Stomach smooth muscle (tissue), 2 donors: Measurements from ENCODE around the gene MBLAC1.

Experiments
- H3K27ac ChIP-seq: one replicate; pipeline ENCODE4 v1.7.0; 2013; ENCODE audit warnings: mild to moderate bottlenecking, low read length, inconsistent platforms
- H3K27me3 ChIP-seq, 2 donors: one replicate each; pipeline ENCODE4 v1.7.0; 2013; ENCODE audit warnings: low read length in 2 of 2; ENCODE audit not compliant: insufficient read depth in 2 of 2, control insufficient read depth in 1 of 2
- H3K36me3 ChIP-seq, 2 donors: one replicate each; pipeline ENCODE4 v1.7.0; 2013; ENCODE audit warnings: low read length in 2 of 2; ENCODE audit not compliant: control insufficient read depth in 2 of 2, insufficient read depth in 2 of 2
- H3K4me1 ChIP-seq: one replicate; pipeline ENCODE4 v1.7.0; 2013; ENCODE audit warnings: low read length; ENCODE audit not compliant: control insufficient read depth, insufficient read depth
- H3K4me3 ChIP-seq, 2 donors: one replicate each; pipeline ENCODE4 v1.7.0; 2013; ENCODE audit warnings: low read length in 2 of 2
- H3K9ac ChIP-seq, 2 donors: one replicate each; pipeline ENCODE4 v1.7.0; 2013; ENCODE audit warnings: low read length in 2 of 2, mild to moderate bottlenecking in 1 of 2
- H3K9me3 ChIP-seq, 2 donors: one replicate each; pipeline ENCODE4 v1.7.0; 2013; ENCODE audit warnings: low read length in 2 of 2; ENCODE audit not compliant: control insufficient read depth in 2 of 2
- donor health status: healthy.
- donor health status: Pancreatic carcinoma.

The MBLAC1 gene

GRCh38 chr7:100166317-100166940, 39.7 kb downstream of the MBLAC1 start:
- peaks cover 16% of the 10 kb centered on the region for H3K4me1 ChIP-seq
- no peak overlapping the region for H3K4me3 ChIP-seq
- H3K36me3 ChIP-seq, result no peaks in the 10 kb centered on the region
- H3K9ac ChIP-seq, result no peak overlapping the region
- H3K9me3 ChIP-seq, result no peaks in the 10 kb centered on the region
- H3K27me3 ChIP-seq, result peaks cover 8 to 12% of the 10 kb centered on the region in 2 donors
- H3K27ac ChIP-seq, result no peak overlapping the region

GRCh38 chr7:100166970-100167911, 40.5 kb downstream of the MBLAC1 start:
- Histone ChIP-seq H3K4me1 (peaks cover 21% of the 10 kb centered on the region), H3K4me3 (peak overlapping the region in 1 of 2 donors; percentile 75), H3K36me3 (no peaks in the 10 kb centered on the region), H3K9ac (peak overlapping the region in 1 of 2 donors; percentile 74), H3K27ac (peak overlapping the region; percentile 11), H3K27me3 (peaks cover 14 to 16% of the 10 kb centered on the region in 2 donors), H3K9me3 (no peaks in the 10 kb centered on the region)

GRCh38 chr7:100167912-100168323, 41.2 kb downstream of the MBLAC1 start:
- peaks cover 14 to 16% of the 10 kb centered on the region in 2 donors for H3K27me3 ChIP-seq
- H3K4me1 ChIP-seq, result peaks cover 21% of the 10 kb centered on the region
- no peaks in the 10 kb centered on the region for H3K9me3 ChIP-seq
- peak overlapping the region; percentile 11 for H3K27ac ChIP-seq
- H3K9ac ChIP-seq, result peak overlapping the region; percentile 62 to 74
- peak overlapping the region; percentile 75 to 81 for H3K4me3 ChIP-seq
- no peaks in the 10 kb centered on the region for H3K36me3 ChIP-seq

- Histone ChIP-seq H3K4me3 (no peak overlapping the region), H3K9me3 (no peaks in the 10 kb centered on the region), H3K9ac (no peak overlapping the region), H3K27me3 (peaks cover 12 to 16% of the 10 kb centered on the region in 2 donors), H3K27ac (no peak overlapping the region), H3K36me3 (no peaks in the 10 kb centered on the region), H3K4me1 (peaks cover 21% of the 10 kb centered on the region)
Observed at GRCh38 chr7:100169147-100169850, 42.5 kb downstream of the MBLAC1 start.

- Histone ChIP-seq H3K36me3 (no peaks in the 10 kb centered on the region), H3K4me3 (no peak overlapping the region), H3K4me1 (peaks cover 21% of the 10 kb centered on the region), H3K9ac (no peak overlapping the region), H3K9me3 (no peaks in the 10 kb centered on the region), H3K27me3 (peaks cover 12 to 16% of the 10 kb centered on the region in 2 donors), H3K27ac (no peak overlapping the region)
Observed at GRCh38 chr7:100170101-100170897, 43.5 kb downstream of the MBLAC1 start.

GRCh38 chr7:100171087-100171681, 44.4 kb downstream of the MBLAC1 start:
- Histone ChIP-seq H3K27me3 (peaks cover 12 to 16% of the 10 kb centered on the region in 2 donors), H3K27ac (no peak overlapping the region), H3K9ac (no peak overlapping the region)

GRCh38 chr7:100171840-100172239, 45.1 kb downstream of the MBLAC1 start:
- no peaks in the 10 kb centered on the region for H3K36me3 ChIP-seq
- H3K9ac ChIP-seq, result no peak overlapping the region
- no peak overlapping the region for H3K4me3 ChIP-seq
- H3K4me1 ChIP-seq, result peaks cover 26% of the 10 kb centered on the region
- no peak overlapping the region for H3K27ac ChIP-seq
- H3K9me3 ChIP-seq, result no peaks in the 10 kb centered on the region
- peaks cover 9 to 16% of the 10 kb centered on the region in 2 donors for H3K27me3 ChIP-seq

More at GRCh38 chr7:100171087-100171681, 44.4 kb downstream of the MBLAC1 start:
- Histone ChIP-seq H3K4me3 (peak overlapping the region in 1 of 2 donors; percentile 40), H3K4me1 (peaks cover 21% of the 10 kb centered on the region), H3K36me3 (no peaks in the 10 kb centered on the region), H3K9me3 (no peaks in the 10 kb centered on the region)

- Histone ChIP-seq H3K4me3 (no peak overlapping the region), H3K9ac (no peak overlapping the region), H3K36me3 (no peaks in the 10 kb centered on the region), H3K27me3 (peaks cover 6 to 16% of the 10 kb centered on the region in 2 donors), H3K9me3 (no peaks in the 10 kb centered on the region), H3K27ac (no peak overlapping the region), H3K4me1 (peaks cover 17% of the 10 kb centered on the region)
Observed at GRCh38 chr7:100173806-100174495, 47.2 kb downstream of the MBLAC1 start.

- Histone ChIP-seq H3K36me3 (no peaks in the 10 kb centered on the region), H3K4me1 (peaks cover 17% of the 10 kb centered on the region), H3K9me3 (no peaks in the 10 kb centered on the region), H3K9ac (no peak overlapping the region), H3K27me3 (peaks cover 6 to 16% of the 10 kb centered on the region in 2 donors), H3K4me3 (no peak overlapping the region), H3K27ac (no peak overlapping the region)
Observed at GRCh38 chr7:100174582-100174981, 47.8 kb downstream of the MBLAC1 start.
